Stomach (tissue), 4 donors: Measurements from ENCODE around the gene HECTD4.
"Not testable (repeated sequence)": the region's sequence is repeated elsewhere in the genome, so short reads cannot be mapped to it uniquely, and the experiment has no call there.

Experiments used
- POLR2A ChIP-seq, 4 donors: fragments of 450-650 bp; IDR thresholded peaks; one replicate each; pipeline ENCODE4 v1.6.1; 2016; ENCODE audit warnings: antibody characterized with exemption in 4 of 4, control low read depth in 2 of 4, mild to moderate bottlenecking in 1 of 4, moderate library complexity in 1 of 4
- POLR2AphosphoS5 ChIP-seq, 3 donors: sonication (generic); formaldehyde crosslinking; IDR thresholded peaks; one replicate each; pipeline ENCODE4 v1.6.1; 2016; ENCODE audit warnings: antibody characterized with exemption in 3 of 3
- TF ChIP-seq, protein P1 (sequence below), 7 experiments: fragments of 450-650 bp in 4 of 7; fragments of 200-600 bp in 3 of 7; sonication (generic) in 3 of 7; IDR thresholded peaks; one replicate each; pipeline ENCODE4 v1.5.1; 2016 to 2019; ENCODE audit warnings: antibody characterized with exemption in 7 of 7, control low read depth in 2 of 7, mild to moderate bottlenecking in 1 of 7

DNA sequence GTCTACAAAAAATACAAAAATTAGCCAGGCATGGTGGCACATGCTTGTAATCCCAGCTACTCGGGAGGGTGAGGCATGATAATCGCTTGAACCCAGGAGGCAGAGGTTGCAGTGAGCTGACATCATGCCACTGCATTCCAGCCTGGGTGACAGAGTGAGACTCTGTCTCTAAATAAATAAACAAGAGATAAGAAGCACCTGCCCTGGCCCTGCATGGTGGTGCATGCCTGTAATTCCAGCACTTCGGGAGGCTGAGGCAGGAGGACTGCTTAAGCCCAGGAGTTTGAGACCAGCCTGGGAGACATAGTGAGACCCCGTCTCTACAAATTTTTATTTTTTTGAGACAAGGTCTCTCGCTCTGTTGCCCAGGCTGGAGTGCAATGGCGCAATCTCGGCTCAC, 161.6 kb downstream of the HECTD4 start:
- TF ChIP-seq, protein P1, sequence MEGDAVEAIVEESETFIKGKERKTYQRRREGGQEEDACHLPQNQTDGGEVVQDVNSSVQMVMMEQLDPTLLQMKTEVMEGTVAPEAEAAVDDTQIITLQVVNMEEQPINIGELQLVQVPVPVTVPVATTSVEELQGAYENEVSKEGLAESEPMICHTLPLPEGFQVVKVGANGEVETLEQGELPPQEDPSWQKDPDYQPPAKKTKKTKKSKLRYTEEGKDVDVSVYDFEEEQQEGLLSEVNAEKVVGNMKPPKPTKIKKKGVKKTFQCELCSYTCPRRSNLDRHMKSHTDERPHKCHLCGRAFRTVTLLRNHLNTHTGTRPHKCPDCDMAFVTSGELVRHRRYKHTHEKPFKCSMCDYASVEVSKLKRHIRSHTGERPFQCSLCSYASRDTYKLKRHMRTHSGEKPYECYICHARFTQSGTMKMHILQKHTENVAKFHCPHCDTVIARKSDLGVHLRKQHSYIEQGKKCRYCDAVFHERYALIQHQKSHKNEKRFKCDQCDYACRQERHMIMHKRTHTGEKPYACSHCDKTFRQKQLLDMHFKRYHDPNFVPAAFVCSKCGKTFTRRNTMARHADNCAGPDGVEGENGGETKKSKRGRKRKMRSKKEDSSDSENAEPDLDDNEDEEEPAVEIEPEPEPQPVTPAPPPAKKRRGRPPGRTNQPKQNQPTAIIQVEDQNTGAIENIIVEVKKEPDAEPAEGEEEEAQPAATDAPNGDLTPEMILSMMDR (IDR thresholded peaks at IDR 0.05) = not testable (repeated sequence)
- not testable (repeated sequence) for TF ChIP-seq POLR2A, POLR2AphosphoS5 (IDR thresholded peaks at IDR 0.05)
